HEK293T (cell line): Measurements from ENCODE around the gene GOLPH3L.

Experiments
- ELF4 ChIP-seq: fragments of 450-650 bp; IDR thresholded peaks from 2 replicates; pipeline ENCODE4 v1.6.1; 2017; ENCODE audit warnings: antibody characterized with exemption
- FOXA1 ChIP-seq: fragments of 450-650 bp; IDR thresholded peaks from 2 replicates; pipeline ENCODE4 v1.6.1; 2016; ENCODE audit warnings: mild to moderate bottlenecking
- HDGF ChIP-seq: fragments of 450-650 bp; IDR thresholded peaks from 2 replicates; pipeline ENCODE4 v1.6.1; 2017; ENCODE audit warnings: antibody characterized with exemption, borderline replicate concordance
- L3MBTL2 ChIP-seq: fragments of 450-650 bp; conservative IDR thresholded peaks from 2 replicates; pipeline ENCODE4 v1.6.1; 2016; ENCODE audit warnings: mild to moderate bottlenecking
- LEF1 ChIP-seq: fragments of 450-650 bp; IDR thresholded peaks from 2 replicates; pipeline ENCODE4 v1.6.1; 2017; ENCODE audit warnings: mild to moderate bottlenecking, borderline replicate concordance
- ZNF384 ChIP-seq: fragments of 450-650 bp; IDR thresholded peaks from 2 replicates; pipeline ENCODE4 v1.6.1; 2016

GRCh38 chr1:150686275-150686674, 10.7 kb downstream of the GOLPH3L start:
- TF ChIP-seq ZNF384 (no peak), HDGF (no peak), LEF1 (no peak), L3MBTL2 (no peak), FOXA1 (no peak), ELF4 (no peak)
